Caco-2 (cell line): ENCODE results near the gene SEZ6. TPM values are rescaled to one million over a fixed set of nuclear protein-coding genes. Genes with fewer than 3 reads are reported as not detected.

Experiments
- BruUV-seq: library from RNA; stranded (reverse); fragments of 400-500 nt; replicated peaks from 2 replicates; lab custom pipeline; 2021; lab: Mats Ljungman, UMichigan
- CTCF ChIA-PET: fragments of 300-600 bp; sonication (Branson Sonifier 250); formaldehyde crosslinking; loops from one replicate; lab custom pipeline; 2022; ENCODE audit warnings: antibody characterized with exemption; lab: Charles Lee
- POLR2A ChIA-PET: fragments of 300-600 bp; sonication (Branson Sonifier 250); formaldehyde crosslinking; loops from one replicate; lab custom pipeline; 2022; ENCODE audit warnings: antibody characterized with exemption; lab: Charles Lee
- DNase-seq, 2 experiments: peaks; one replicate each; pipeline versions ENCODE4 v3.0.0 to v3.0.0-alpha.2; 2020 to 2022
- H3K27me3 ChIP-seq: replicated peaks from 2 replicates; pipeline ENCODE4 v1.6.0; 2011; ENCODE audit warnings: low read length; ENCODE audit not compliant: control insufficient read depth, insufficient read depth
- H3K36me3 ChIP-seq: 2 replicates; pipeline ENCODE4 v1.5.1; 2011; ENCODE audit warnings: low read length; ENCODE audit not compliant: control insufficient read depth, insufficient read depth
- H3K4me1 ChIP-seq: fragments of 250-450 bp; sonication (Bioruptor Pico); 2 replicates; pipeline ENCODE4 v1.5.1; 2020; ENCODE audit warnings: mild to moderate bottlenecking
- H3K4me3 ChIP-seq: 2 replicates; pipeline ENCODE4 v1.5.1; 2011; ENCODE audit warnings: low read depth, mild to moderate bottlenecking, control low read depth, low read length
- H3K9me3 ChIP-seq: fragments of 250-450 bp; sonication (Bioruptor Pico); 2 replicates; pipeline ENCODE4 v1.5.1; 2020; ENCODE audit warnings: mild to moderate bottlenecking, moderate library complexity
- H3K27ac Mint-ChIP-seq: one replicate; pipeline ENCODE4 v1.8.0; 2022; ENCODE audit warnings: mixed read lengths; ENCODE audit not compliant: unreplicated experiment
- H3K27me3 Mint-ChIP-seq: one replicate; pipeline ENCODE4 v1.8.0; 2022; ENCODE audit warnings: mixed read lengths; ENCODE audit not compliant: insufficient read depth, unreplicated experiment
- H3K36me3 Mint-ChIP-seq: one replicate; pipeline ENCODE4 v1.8.0; 2022; ENCODE audit warnings: mild to moderate bottlenecking, mixed read lengths; ENCODE audit not compliant: insufficient read depth, unreplicated experiment
- H3K4me1 Mint-ChIP-seq: one replicate; pipeline ENCODE4 v1.8.0; 2022; ENCODE audit warnings: low read depth, mixed read lengths; ENCODE audit not compliant: unreplicated experiment
- H3K4me3 Mint-ChIP-seq: one replicate; pipeline ENCODE4 v1.8.0; 2022; ENCODE audit warnings: mild to moderate bottlenecking, moderate library complexity, mixed read lengths; ENCODE audit not compliant: unreplicated experiment
- H3K9me3 Mint-ChIP-seq: one replicate; pipeline ENCODE4 v1.8.0; 2022; ENCODE audit warnings: mixed read lengths; ENCODE audit not compliant: unreplicated experiment
- intact Hi-C: fragments of 100-400 bp; cut with micrococcal nuclease; formaldehyde crosslinking; loops from one replicate; pipeline ENCODE4 v1.10.0; 2022; ENCODE audit not compliant: unreplicated experiment
- total RNA-seq: library from RNA; stranded (reverse); gene quantifications from 2 replicates; pipeline ENCODE4 v1.2.3, GENCODE V29; 2022
- TF ChIP-seq, protein P1 (sequence below), 2 experiments: fragments of 200-600 bp in 1 of 2; IDR thresholded peaks; 1 replicate in 1 of 2; 2 replicates in 1 of 2; pipeline versions ENCODE4 v1.5.1 to v1.8.0; 2011 to 2022; ENCODE audit warnings: antibody characterized with exemption in 1 of 2, control low read depth in 1 of 2, inconsistent platforms in 1 of 2, low read depth in 1 of 2, low read length in 1 of 2, mild to moderate bottlenecking in 1 of 2, moderate library complexity in 1 of 2; ENCODE audit not compliant: insufficient read depth in 1 of 2, severe bottlenecking in 1 of 2, unreplicated experiment in 1 of 2

The SEZ6 gene
- total RNA-seq, 1 experiment from 2014 or later, result not detected

- intact Hi-C loops, result loop anchor here (1.0 to 5.0 kb wide), 3 partner anchors 205 to 225 kb away; partner anchors contain the start of gene TRAF4
- BruUV-seq, result TSS peak; percentile 83
- no peaks in the 10 kb centered on the region for H3K27me3 Mint-ChIP-seq
Observed at GRCh38 chr17:28951991-28952975, 53.5 kb downstream of the SEZ6 start.

DNA sequence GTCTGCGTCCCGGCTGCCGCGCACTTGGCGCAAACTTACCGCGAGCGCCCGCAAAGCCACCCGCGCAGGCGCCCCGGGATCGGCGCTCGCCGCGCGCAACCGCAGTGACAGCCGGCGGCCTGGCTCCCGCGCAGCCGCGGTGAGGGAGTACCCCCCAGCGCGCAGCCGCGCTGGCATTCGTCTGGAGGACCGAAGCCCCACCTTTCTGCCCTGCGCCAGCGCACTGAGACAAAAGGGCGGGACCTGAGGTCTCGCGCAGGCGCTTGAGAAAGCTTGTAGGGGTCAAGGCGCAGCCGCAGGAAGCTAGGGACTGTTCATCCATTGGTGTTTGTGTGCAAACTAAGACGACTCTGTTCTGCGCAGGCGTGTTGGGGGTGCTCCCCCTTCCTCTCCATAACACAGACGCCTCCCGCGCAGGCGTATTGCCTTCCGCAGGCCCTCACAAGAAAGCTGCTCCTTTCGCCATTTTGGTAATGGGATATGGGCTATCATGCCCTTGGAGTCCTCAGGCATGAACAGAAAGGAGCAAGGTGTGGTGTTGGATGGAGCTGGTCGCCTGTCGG lies 54.3 kb downstream of the SEZ6 start, which contains the start of gene PHF12:
Gene PHF12 (minus strand): TSS at position 91 of the 563 bp plus-strand sequence. CDS start 558 bp downstream, outside the sequence.
- TF ChIP-seq, protein P1, sequence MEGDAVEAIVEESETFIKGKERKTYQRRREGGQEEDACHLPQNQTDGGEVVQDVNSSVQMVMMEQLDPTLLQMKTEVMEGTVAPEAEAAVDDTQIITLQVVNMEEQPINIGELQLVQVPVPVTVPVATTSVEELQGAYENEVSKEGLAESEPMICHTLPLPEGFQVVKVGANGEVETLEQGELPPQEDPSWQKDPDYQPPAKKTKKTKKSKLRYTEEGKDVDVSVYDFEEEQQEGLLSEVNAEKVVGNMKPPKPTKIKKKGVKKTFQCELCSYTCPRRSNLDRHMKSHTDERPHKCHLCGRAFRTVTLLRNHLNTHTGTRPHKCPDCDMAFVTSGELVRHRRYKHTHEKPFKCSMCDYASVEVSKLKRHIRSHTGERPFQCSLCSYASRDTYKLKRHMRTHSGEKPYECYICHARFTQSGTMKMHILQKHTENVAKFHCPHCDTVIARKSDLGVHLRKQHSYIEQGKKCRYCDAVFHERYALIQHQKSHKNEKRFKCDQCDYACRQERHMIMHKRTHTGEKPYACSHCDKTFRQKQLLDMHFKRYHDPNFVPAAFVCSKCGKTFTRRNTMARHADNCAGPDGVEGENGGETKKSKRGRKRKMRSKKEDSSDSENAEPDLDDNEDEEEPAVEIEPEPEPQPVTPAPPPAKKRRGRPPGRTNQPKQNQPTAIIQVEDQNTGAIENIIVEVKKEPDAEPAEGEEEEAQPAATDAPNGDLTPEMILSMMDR (IDR thresholded peaks at IDR 0.05; ENCODE audit: insufficient read depth in 1 of 2, low read depth in 1 of 2, low read length in 1 of 2, severe bottlenecking in 1 of 2, unreplicated experiment in 1 of 2), result no peak

More at GRCh38 chr17:28951991-28952975, 53.5 kb downstream of the SEZ6 start:
- CTCF ChIA-PET, result interaction anchor here (0.7 to 1.6 kb wide), 22 partner anchors 11 to 339 kb away, joined by 3 to 21 read pairs (median 5); partner anchors contain the start of genes DHRS13, MYO18A, RPL23A and TLCD1
- H3K4me1 ChIP-seq, result peaks cover 10% of the 10 kb centered on the region
- H3K4me3 ChIP-seq, result peak overlapping the region; percentile 64
- TF ChIP-seq, protein P1 (IDR thresholded peaks at IDR 0.05; ENCODE audit: insufficient read depth in 1 of 2, low read depth in 1 of 2, low read length in 1 of 2, severe bottlenecking in 1 of 2, unreplicated experiment in 1 of 2), result no peak
- Mint-ChIP-seq H3K27ac (no peak overlapping the region), H3K4me1 (no peaks in the 10 kb centered on the region), H3K36me3 (peaks cover 22% of the 10 kb centered on the region), H3K9me3 (no peaks in the 10 kb centered on the region), H3K4me3 (no peak overlapping the region)
- DNase-seq, result peak; percentile 97 to 99
- H3K27me3 ChIP-seq, result no peaks in the 10 kb centered on the region
- POLR2A ChIA-PET, result interaction anchor here (0.6 to 1.6 kb wide), 15 partner anchors 13 to 617 kb away, joined by 3 to 11 read pairs (median 4); partner anchors contain the start of genes BLTP2, DHRS13, FAM222B and FLOT2
- no peaks in the 10 kb centered on the region for H3K36me3 ChIP-seq
- H3K9me3 ChIP-seq, result no peaks in the 10 kb centered on the region

More for the DNA sequence above, 54.3 kb downstream of the SEZ6 start, which contains the start of gene PHF12:
- Histone ChIP-seq H3K4me1 (peaks cover 10% of the 10 kb centered on the region), H3K36me3 (no peaks in the 10 kb centered on the region), H3K27me3 (no peaks in the 10 kb centered on the region), H3K4me3 (peak within 1 kb of the TSS; percentile 88), H3K9me3 (no peaks in the 10 kb centered on the region)
- POLR2A ChIA-PET, result interaction anchor here (0.6 to 1.6 kb wide), 20 partner anchors 14 to 616 kb away, joined by 3 to 11 read pairs (median 4); partner anchors contain the start of genes BLTP2, DHRS13, FAM222B and FLOT2
- Mint-ChIP-seq H3K9me3 (no peaks in the 10 kb centered on the region), H3K36me3 (peaks cover 22% of the 10 kb centered on the region), H3K27me3 (no peaks in the 10 kb centered on the region), H3K4me3 (no peak within 1 kb of the TSS), H3K27ac (peak within 1 kb of the TSS; percentile 96), H3K4me1 (no peaks in the 10 kb centered on the region)
- peak; percentile 99 to 100 for DNase-seq
- intact Hi-C loops, result loop anchor here (5.0 kb wide), 2 partner anchors 206 to 209 kb away; partner anchors contain the start of gene TRAF4
- CTCF ChIA-PET, result interaction anchor here (0.7 to 1.6 kb wide), 18 partner anchors 12 to 339 kb away, joined by 3 to 21 read pairs (median 5); partner anchors contain the start of genes DHRS13, MYO18A, RPL23A and TLCD1
- no TSS peak for BruUV-seq
